ENCODE data around the gene GTF2IRD1.
"Not testable (repeated sequence)": the region's sequence is repeated elsewhere in the genome, so short reads cannot be mapped to it uniquely, and the experiment has no call there.

The GTF2IRD1 gene

GRCh38 chr7:74438327-74438726 is 15.4 kb upstream of the GTF2IRD1 start:
- Histone ChIP-seq H3K4me3 (ENCODE audit: low read length) (no peak overlapping the region), H3K4me1 (ENCODE audit: control insufficient read depth, insufficient read depth, low read length) (no peaks in the 10 kb centered on the region), H3K27me3 (ENCODE audit: control insufficient read depth, insufficient read depth, low read length) (no peaks in the 10 kb centered on the region), H3K9me3 (ENCODE audit: control insufficient read depth, low read length) (no peaks in the 10 kb centered on the region), H3K9ac (ENCODE audit: low read length) (no peak overlapping the region), H3K36me3 (ENCODE audit: control insufficient read depth, insufficient read depth, low read length) (no peaks in the 10 kb centered on the region)

GRCh38 chr7:74439541-74439940 is 14.2 kb upstream of the GTF2IRD1 start:
- H3K4me3 ChIP-seq (ENCODE audit: low read length): no peak overlapping the region
- H3K36me3 ChIP-seq (ENCODE audit: control insufficient read depth, insufficient read depth, low read length): no peaks in the 10 kb centered on the region
- H3K4me1 ChIP-seq (ENCODE audit: control insufficient read depth, insufficient read depth, low read length): peaks cover 5% of the 10 kb centered on the region
- no peaks in the 10 kb centered on the region for H3K9me3 ChIP-seq (ENCODE audit: control insufficient read depth, low read length)
- H3K27me3 ChIP-seq (ENCODE audit: control insufficient read depth, insufficient read depth, low read length): no peaks in the 10 kb centered on the region
- no peak overlapping the region for H3K9ac ChIP-seq (ENCODE audit: low read length)

- H3K9ac ChIP-seq (ENCODE audit: low read length); H3K4me3 ChIP-seq (ENCODE audit: low read length); H3K9me3 ChIP-seq (ENCODE audit: control insufficient read depth, low read length); H3K36me3 ChIP-seq (ENCODE audit: control insufficient read depth, insufficient read depth, low read length); H3K27me3 ChIP-seq (ENCODE audit: control insufficient read depth, insufficient read depth, low read length); H3K4me1 ChIP-seq (ENCODE audit: control insufficient read depth, insufficient read depth, low read length): not testable (repeated sequence)
Measured at GRCh38 chr7:74440143-74440542, 13.6 kb upstream of the GTF2IRD1 start.

- H3K4me3 ChIP-seq (ENCODE audit: low read length): no peak overlapping the region
- no peaks in the 10 kb centered on the region for H3K36me3 ChIP-seq (ENCODE audit: control insufficient read depth, insufficient read depth, low read length)
- H3K4me1 ChIP-seq (ENCODE audit: control insufficient read depth, insufficient read depth, low read length): peaks cover 5% of the 10 kb centered on the region
- H3K9me3 ChIP-seq (ENCODE audit: control insufficient read depth, low read length): no peaks in the 10 kb centered on the region
- H3K27me3 ChIP-seq (ENCODE audit: control insufficient read depth, insufficient read depth, low read length): no peaks in the 10 kb centered on the region
- no peak overlapping the region for H3K9ac ChIP-seq (ENCODE audit: low read length)
Measured at GRCh38 chr7:74441801-74442200, 11.9 kb upstream of the GTF2IRD1 start.

GRCh38 chr7:74443543-74444247 is 10.0 kb upstream of the GTF2IRD1 start:
- no peaks in the 10 kb centered on the region for H3K27me3 ChIP-seq (ENCODE audit: control insufficient read depth, insufficient read depth, low read length)
- H3K4me3 ChIP-seq (ENCODE audit: low read length): no peak overlapping the region
- H3K36me3 ChIP-seq (ENCODE audit: control insufficient read depth, insufficient read depth, low read length): no peaks in the 10 kb centered on the region
- no peaks in the 10 kb centered on the region for H3K9me3 ChIP-seq (ENCODE audit: control insufficient read depth, low read length)
- H3K9ac ChIP-seq (ENCODE audit: low read length): no peak overlapping the region
- peaks cover 5% of the 10 kb centered on the region for H3K4me1 ChIP-seq (ENCODE audit: control insufficient read depth, insufficient read depth, low read length)

- Histone ChIP-seq H3K27me3 (ENCODE audit: control insufficient read depth, insufficient read depth, low read length) (no peaks in the 10 kb centered on the region), H3K4me1 (ENCODE audit: control insufficient read depth, insufficient read depth, low read length) (peaks cover 7% of the 10 kb centered on the region)
Measured at GRCh38 chr7:74449144-74449543, 4.6 kb upstream of the GTF2IRD1 start.

GRCh38 chr7:74449809-74450397 is 3.8 kb upstream of the GTF2IRD1 start:
- Histone ChIP-seq H3K27me3 (ENCODE audit: control insufficient read depth, insufficient read depth, low read length) (no peaks in the 10 kb centered on the region), H3K9ac (ENCODE audit: low read length) (no peak overlapping the region), H3K4me1 (ENCODE audit: control insufficient read depth, insufficient read depth, low read length) (peaks cover 11% of the 10 kb centered on the region), H3K36me3 (ENCODE audit: control insufficient read depth, insufficient read depth, low read length) (no peaks in the 10 kb centered on the region), H3K4me3 (ENCODE audit: low read length) (no peak overlapping the region), H3K9me3 (ENCODE audit: control insufficient read depth, low read length) (no peaks in the 10 kb centered on the region)

More at GRCh38 chr7:74449144-74449543, 4.6 kb upstream of the GTF2IRD1 start:
- no peak overlapping the region for H3K9ac ChIP-seq (ENCODE audit: low read length)
- no peak overlapping the region for H3K4me3 ChIP-seq (ENCODE audit: low read length)
- no peaks in the 10 kb centered on the region for H3K36me3 ChIP-seq (ENCODE audit: control insufficient read depth, insufficient read depth, low read length)
- H3K9me3 ChIP-seq (ENCODE audit: control insufficient read depth, low read length): no peaks in the 10 kb centered on the region

GRCh38 chr7:74452748-74453321 is 871 bp upstream of the GTF2IRD1 start:
- no peak overlapping the region for H3K4me3 ChIP-seq (ENCODE audit: low read length)
- H3K9ac ChIP-seq (ENCODE audit: low read length): no peak overlapping the region
- H3K4me1 ChIP-seq (ENCODE audit: control insufficient read depth, insufficient read depth, low read length): peaks cover 20% of the 10 kb centered on the region
- H3K9me3 ChIP-seq (ENCODE audit: control insufficient read depth, low read length): no peaks in the 10 kb centered on the region
- H3K27me3 ChIP-seq (ENCODE audit: control insufficient read depth, insufficient read depth, low read length): no peaks in the 10 kb centered on the region
- no peaks in the 10 kb centered on the region for H3K36me3 ChIP-seq (ENCODE audit: control insufficient read depth, insufficient read depth, low read length)

- peaks cover 27% of the 10 kb centered on the region for H3K4me1 ChIP-seq (ENCODE audit: control insufficient read depth, insufficient read depth, low read length)
- H3K36me3 ChIP-seq (ENCODE audit: control insufficient read depth, insufficient read depth, low read length): no peaks in the 10 kb centered on the region
- peak overlapping the region; percentile 81 for H3K9ac ChIP-seq (ENCODE audit: low read length)
- H3K9me3 ChIP-seq (ENCODE audit: control insufficient read depth, low read length): no peaks in the 10 kb centered on the region
- H3K4me3 ChIP-seq (ENCODE audit: low read length): peak overlapping the region; percentile 67
- H3K27me3 ChIP-seq (ENCODE audit: control insufficient read depth, insufficient read depth, low read length): no peaks in the 10 kb centered on the region
Measured at GRCh38 chr7:74454021-74454924, 567 bp downstream of the GTF2IRD1 start.

GRCh38 chr7:74454925-74455288 is 1.2 kb downstream of the GTF2IRD1 start:
- H3K4me1 ChIP-seq (ENCODE audit: control insufficient read depth, insufficient read depth, low read length): peaks cover 32% of the 10 kb centered on the region
- peak overlapping the region; percentile 67 for H3K4me3 ChIP-seq (ENCODE audit: low read length)
- H3K36me3 ChIP-seq (ENCODE audit: control insufficient read depth, insufficient read depth, low read length): no peaks in the 10 kb centered on the region
- no peaks in the 10 kb centered on the region for H3K27me3 ChIP-seq (ENCODE audit: control insufficient read depth, insufficient read depth, low read length)
- H3K9ac ChIP-seq (ENCODE audit: low read length): peak overlapping the region; percentile 81
- no peaks in the 10 kb centered on the region for H3K9me3 ChIP-seq (ENCODE audit: control insufficient read depth, low read length)

- peaks cover 32% of the 10 kb centered on the region for H3K4me1 ChIP-seq (ENCODE audit: control insufficient read depth, insufficient read depth, low read length)
- no peaks in the 10 kb centered on the region for H3K36me3 ChIP-seq (ENCODE audit: control insufficient read depth, insufficient read depth, low read length)
- no peaks in the 10 kb centered on the region for H3K27me3 ChIP-seq (ENCODE audit: control insufficient read depth, insufficient read depth, low read length)
- peak overlapping the region; percentile 67 for H3K4me3 ChIP-seq (ENCODE audit: low read length)
- H3K9ac ChIP-seq (ENCODE audit: low read length): peak overlapping the region; percentile 81
- H3K9me3 ChIP-seq (ENCODE audit: control insufficient read depth, low read length): no peaks in the 10 kb centered on the region
Measured at GRCh38 chr7:74455291-74455804, 1.6 kb downstream of the GTF2IRD1 start.

All from mucosa of stomach (tissue), 1 donor.